Measurements from ENCODE around the gene KCNJ9.

The KCNJ9 gene

DNA sequence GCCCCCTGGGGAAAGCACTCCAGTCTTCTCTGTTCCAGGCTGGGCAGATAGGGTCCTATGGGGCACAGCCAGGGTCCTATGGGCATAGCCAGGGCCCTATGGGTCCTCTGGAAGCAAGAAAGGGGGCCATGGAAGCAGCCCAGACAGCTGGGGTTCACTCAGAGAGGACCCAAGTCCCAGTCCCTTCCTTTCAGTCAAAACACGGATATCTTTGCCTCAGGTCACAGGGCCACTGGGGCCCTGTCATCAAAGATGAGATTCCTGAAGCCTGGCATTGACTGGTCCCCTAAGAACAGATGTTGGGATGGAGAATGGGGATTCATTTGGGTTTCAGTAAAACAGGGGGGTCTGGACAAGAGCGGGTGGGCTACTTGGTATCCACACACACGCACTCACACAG, 8.5 kb downstream of the KCNJ9 start:
- no peak for DNase-seq (ENCODE audit: low read depth)

DNA sequence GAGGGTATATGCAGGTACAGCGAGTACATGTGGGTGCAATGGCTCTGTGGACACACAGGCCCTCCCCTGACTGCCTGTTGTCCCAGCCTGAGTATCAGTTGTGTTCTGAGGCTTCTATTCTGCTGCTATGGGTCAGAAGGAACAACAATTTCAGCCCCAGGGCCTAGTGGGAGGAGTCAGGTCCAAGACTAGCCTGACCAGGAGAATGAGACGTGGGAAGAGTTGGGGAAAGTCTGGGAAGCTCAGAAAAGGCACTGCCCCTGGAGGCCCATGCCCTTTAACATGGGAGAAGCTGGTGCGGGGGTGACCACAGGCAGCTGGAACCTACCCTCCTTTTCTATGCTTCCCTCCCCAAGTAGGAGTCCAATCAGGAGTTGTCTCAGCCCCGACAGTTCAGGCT, 9.4 kb downstream of the KCNJ9 start:
- DNase-seq (ENCODE audit: low read depth) = no peak

DNA sequence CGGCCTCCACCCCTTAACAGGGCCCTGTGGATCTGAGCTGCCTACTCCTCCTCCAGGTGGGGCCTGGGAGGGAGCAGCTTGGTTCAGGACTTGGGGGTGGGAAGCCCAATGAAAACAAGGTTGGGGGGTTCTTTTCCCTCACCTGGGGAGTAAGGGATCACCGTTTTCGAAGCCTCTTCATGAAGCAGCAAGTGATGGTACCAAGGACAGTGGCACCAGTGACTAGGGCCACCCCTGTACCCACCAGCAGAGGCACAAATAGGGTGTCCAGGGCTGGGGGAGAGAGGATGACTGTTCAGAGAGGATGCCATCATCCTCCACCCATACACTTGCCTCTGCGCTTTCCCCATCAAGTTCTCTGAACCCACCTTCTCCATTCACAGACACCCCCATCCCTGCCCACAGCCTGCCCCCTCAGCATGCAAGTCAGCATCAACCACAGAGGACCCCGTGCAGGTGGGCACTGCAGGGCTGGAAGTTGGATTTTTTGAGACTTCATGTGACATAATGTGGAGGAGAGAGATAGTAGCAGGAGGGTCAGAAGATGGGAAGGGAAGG, 10.4 kb downstream of the KCNJ9 start:
- DNase-seq (ENCODE audit: low read depth) = no peak

DNA sequence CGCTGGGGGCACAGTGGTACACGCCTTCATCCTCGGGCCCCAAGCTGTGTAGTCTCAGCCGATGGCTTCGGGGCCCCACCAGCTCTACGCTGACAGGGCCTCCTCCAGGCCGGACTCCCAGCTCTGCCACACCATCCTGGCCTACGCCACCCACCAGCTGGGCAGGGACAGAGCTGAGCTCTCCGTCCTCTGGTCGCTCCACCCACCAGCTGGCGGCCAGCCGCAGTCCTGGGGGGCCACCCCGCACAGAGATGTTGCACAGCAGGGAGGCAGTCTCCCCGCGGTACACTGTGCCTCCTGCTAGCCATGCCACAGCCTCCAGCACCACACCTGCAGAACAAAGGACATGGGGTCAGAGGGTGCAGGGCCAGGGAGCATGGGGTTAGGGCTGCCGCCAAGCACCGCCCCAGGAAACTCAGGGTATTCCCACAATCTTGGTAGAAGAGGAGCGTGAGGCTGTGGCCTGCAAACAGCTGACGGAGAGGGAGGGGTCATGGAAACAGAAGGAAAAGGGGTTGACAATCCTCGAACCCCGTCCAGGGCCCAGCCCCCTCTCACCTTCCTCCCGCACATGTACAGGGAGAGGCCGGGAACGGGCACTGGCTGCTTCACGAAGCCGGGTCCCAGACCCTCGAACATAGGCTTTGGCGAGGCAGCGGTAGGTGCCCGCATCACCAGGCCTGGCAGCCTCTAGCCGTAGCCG, 11.2 kb downstream of the KCNJ9 start:
- no peak for DNase-seq (ENCODE audit: low read depth)

DNA sequence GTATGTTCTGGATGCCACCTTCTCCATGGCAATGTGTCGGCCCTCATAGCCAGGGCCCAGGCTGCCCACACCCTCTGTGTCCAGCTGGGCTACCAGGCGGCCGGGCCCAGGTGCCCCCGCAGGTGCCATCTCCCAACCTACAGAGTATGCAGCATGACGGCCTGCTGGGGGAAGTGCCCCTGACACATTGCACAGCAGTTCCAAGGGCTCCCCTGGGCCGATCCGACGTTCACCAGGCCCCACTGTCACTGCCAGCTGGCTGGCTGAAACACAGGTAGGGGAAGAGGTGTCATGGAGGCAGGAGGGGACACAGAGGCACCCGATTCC, 11.7 kb downstream of the KCNJ9 start:
- no peak for DNase-seq (ENCODE audit: low read depth)

DNA sequence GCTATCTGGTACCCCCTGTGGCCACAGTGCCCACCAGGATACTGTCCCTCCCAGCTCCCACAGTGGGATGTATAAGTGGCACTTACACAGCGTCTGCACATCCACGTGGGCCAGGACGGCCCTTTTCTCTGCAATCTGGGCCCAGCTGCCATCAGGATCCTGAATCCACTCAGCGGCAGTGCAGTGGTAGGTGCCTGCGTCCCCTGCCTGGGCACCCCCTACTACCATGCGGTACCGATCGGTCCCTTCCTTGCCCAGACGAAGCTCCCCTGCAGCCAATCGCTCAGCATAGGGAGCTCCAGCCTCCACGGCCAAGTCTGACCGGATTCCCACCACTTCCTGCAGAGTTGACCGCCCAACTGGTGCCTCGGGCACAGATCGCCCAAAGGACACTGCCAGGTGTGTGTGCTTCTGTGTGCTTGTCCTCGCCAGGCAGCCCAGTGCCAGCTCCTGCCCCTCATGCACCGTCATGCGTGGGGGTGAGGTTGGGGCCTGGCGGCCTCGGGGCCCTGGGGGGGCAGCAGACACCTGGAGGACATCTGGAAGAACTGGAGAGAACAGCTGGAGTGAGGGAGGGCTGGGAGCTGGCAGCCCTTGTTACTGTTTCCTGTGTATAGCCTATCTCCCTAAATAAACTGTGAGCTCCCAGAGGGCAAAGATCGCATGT, 12.4 kb downstream of the KCNJ9 start:
- no peak for DNase-seq (ENCODE audit: low read depth)

DNA sequence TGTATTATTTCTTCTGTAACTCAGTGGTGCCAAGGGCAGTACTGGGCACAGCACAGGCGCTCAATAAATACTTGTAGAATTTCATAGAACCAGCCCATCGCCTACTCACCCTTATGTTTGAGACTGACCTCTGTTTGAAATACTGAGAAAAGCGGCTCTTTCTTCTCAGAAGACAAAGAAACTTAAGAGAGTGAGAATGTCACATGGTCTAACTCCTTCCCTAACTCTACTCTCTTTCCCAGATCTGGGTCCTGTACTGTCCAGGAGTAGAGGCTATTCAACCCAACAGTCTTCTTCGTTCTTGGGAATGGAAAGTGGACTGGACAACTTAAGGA, 12.9 kb downstream of the KCNJ9 start:
- no peak for DNase-seq (ENCODE audit: low read depth)

DNA sequence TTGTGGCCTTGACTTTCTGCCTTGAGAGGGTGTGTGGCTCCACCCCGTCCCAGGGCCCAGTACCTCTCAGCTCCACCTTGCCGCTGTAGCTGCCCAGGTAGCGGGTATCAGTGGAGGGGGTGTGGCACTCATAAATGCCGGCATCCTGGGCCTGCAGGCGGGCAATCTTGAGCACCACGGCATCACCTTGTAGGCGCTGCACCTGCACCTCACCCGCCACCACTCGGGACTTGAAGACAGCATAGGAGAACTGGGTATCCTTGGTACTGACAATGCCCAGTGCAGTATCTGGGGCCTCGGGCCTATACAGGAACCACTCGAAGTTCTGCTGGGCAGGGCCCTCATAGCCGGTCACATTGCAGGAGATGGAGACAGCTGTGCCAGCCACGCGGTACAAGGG, 13.5 kb downstream of the KCNJ9 start:
- DNase-seq (ENCODE audit: low read depth) = no peak

DNA sequence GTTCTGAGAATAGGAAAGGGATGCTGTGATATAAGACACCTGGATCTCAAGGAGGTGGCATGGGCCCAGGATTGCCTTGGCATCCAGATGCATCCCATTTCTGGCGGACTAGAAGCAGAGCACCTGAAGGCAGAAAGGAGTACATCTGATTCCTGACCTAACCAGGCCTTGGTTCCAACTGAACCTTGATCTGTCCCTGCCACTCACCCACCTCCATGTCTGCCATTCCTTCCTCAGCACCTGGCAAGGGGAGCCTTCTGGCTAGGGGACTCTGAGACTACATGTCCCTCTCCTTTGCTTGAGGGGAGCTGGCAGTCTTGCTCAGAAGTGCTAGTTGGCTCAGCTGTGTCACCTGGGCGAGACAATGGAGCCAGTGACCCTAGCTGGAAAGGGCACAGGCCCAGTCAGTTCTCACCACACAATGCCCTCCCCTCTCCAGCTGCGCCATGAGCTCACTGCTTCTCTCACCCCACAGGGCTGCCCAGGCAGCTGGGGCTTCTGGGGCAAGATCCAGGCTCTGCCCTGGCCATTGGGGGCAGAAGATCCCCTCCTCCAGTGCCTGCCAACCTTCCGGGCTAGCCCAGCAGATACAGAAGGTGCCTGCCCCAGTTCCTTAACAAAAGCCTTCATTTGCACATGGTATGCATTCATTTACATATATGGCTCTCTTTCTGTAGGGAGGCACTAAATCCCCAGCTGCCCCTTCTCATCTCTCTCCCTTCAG, 14.2 kb downstream of the KCNJ9 start:
- DNase-seq (ENCODE audit: low read depth) = no peak

DNA sequence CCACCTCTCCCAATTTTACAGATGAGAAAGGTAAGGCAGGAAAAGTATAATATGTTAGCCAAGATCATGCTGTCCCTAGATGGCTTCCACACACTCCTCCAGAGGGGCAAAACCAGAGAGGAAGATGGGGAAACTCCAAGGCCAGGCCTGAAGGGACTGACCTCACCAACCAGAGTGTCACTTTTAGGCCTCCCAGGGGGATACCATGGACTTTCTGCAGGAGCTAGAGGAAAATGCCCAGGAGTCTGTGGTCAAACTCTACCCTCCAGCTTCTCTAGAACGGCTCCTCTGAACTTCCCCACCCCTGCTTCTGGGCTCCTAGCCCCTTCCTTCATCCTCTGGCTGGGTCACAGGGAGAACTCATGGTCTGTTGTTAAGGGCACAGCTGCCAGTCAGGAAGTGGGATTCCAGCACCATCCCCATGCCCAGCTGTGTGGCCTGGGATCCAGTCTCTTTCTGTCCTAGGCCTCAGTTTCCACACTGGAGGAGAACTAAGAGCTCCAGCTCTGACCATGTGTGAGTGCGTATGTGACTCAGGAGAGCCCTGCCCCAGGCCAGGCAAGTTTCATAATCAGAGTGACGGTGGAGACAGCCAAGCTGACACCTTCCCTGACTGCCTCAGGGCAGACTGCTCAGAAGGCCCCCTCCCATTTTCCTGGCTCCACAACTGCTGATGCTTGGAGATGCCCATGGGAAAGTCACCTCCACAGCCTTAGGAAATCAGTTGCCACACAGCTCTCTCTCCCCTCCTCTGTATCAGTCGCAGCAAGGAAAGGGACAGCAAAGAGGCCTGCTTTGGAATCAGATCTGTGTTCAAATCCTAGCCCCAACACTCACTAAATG, 15.2 kb downstream of the KCNJ9 start:
- DNase-seq (ENCODE audit: low read depth) = no peak

DNA sequence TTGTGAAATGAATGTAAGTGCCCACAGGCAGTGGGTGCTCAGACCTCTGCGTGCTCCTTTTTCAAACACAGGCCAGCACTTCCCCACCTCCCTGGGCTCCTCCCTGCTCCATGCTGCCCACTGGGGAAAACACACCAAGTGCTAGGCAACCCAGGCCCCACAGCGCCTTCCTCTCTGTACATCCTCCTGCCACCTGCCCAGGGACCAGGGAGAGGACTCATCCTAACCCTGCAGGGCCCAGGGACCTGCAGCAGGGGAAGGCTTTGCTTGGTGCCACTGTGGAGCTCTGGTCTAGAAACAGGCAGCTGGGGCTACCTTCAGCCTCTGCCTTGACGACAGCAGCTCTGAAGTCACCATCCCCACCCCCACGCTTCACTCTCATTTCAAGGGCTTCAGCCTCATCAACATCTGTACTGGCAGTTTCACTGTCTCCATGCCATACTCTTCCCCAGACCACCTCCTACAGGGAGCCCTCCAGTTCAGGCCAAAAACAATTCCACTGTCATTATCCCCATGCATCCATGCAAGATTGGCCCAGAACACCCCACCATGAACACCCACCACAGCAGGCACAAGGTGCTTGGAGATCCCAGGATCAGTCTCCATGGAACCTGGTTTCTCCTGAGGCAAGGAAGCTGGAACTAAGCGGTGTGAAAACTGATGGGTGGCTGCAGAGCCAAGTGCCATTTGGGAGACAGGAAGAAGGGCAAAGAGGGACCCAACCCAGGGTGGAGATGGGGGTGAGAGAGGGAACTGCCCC, 16.0 kb downstream of the KCNJ9 start:
- DNase-seq (ENCODE audit: low read depth) = no peak

DNA sequence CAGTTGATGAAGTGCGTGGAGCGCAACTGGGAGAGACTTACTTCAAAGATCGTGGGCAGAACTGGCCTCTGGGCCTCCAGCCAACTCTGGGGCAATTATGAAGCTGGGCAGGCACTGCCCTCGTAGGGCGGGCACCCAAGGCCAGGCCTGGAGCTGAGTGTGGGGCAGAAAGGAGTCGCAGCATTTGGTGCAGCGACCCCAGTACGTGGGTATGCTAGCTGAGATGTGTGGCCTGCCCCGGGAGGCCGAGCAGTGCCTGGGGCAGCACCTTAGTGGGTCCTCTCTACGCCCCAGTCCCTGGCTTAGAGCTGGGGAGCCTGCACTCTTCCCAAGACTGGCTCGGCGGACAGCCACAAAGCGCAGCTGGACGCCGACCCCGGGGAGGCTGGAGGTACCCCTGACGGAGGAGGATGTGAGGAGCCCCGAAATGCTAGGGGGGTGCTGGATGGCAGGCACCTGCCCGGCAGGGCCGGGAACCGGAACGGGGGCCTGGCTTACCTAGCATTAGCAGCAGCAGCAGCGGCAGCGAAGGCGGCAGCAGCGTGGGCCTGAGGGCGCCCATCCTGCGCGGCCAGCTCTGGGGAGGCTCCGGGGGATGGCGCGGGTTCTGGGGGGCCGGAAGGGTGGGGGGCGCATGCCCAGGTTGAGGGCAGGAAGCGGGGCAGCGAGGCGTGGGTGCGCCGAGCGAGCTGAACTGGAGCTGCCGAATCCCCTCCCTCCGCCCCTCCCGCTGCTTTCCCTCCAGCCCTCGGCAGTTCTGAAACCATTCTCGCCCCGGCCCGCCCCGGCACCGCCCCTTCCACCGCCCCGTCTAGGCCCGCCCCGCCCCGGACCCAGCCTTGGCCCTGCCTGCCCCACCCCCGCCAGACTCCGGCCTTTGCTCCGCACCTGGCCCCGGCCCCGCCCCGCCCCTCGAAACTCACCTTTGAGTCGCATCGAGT, 16.8 kb downstream of the KCNJ9 start, which contains the start of gene IGSF8:
IGSF8 (minus strand) TSS at position 709 of the 941 bp plus-strand sequence; CDS start at position 562, 147 bp downstream.
- DNase-seq (ENCODE audit: low read depth) = peak; percentile 88

DNA sequence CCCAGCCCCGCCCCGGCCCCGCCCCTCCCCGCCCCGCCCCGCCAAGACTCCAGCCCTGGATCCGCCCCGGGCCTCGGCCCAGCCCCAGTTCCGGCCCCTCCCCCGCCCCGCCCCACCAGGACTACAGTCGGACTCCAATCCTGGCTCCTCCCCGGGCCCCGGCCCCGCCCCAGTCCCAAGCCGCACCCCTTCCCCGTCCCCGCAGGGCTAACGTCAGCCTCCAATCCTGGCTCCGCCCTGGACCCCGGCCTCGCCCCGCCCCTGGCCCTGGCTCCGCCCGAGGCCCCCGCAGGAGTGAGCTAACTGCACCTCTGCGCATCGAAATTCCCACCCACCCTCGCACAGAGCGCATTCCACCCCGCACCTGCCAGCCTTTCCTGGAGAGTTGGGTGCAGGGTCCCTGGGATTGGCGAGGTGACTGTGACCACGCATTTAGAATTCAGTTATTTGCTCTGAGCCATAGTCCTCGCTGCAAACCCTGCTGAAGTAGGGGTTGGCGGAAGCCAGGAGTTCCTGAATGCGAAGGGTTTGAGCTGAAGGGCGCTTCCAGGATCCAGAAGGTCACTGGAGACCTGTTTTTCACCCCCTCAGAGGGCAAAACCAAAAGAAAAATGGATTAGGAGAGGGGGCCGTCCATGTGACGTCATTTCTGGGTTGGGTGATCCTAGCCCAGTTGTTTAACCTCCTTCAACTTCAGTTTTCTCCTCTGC, 17.7 kb downstream of the KCNJ9 start:
- DNase-seq (ENCODE audit: low read depth) = peak; percentile 98

DNA sequence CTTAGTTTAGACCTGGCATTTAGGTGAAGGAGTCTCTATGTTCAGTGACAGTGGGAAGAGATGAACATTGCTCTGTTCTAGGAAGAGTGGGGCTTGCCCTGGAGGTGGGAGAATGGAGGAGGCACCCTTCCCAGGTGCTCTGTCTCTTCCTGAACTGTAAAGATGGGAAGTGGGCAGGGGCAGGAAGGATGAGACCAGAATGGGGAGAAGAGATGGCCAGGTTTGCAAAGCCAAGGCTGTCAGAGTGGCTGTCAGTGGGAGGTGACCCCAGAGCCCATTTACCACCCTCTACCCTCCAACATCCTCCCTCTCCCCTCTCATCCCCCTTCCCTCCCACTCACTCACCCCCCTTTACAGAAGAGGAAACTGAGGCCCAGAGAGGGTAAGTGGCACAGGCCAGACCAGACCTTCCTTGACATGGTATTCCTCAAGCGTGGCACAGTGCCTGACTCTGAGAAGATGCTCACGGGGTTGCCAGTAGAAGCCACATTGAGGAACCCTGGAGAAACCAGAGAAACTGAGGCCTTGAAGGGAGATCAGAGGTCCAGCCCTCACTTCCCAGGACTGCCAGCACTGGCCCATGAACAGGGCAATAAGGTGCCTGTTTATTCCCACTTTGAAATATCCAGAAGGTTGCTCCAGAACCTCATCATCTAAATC, 18.5 kb downstream of the KCNJ9 start:
- no peak for DNase-seq (ENCODE audit: low read depth)

DNA sequence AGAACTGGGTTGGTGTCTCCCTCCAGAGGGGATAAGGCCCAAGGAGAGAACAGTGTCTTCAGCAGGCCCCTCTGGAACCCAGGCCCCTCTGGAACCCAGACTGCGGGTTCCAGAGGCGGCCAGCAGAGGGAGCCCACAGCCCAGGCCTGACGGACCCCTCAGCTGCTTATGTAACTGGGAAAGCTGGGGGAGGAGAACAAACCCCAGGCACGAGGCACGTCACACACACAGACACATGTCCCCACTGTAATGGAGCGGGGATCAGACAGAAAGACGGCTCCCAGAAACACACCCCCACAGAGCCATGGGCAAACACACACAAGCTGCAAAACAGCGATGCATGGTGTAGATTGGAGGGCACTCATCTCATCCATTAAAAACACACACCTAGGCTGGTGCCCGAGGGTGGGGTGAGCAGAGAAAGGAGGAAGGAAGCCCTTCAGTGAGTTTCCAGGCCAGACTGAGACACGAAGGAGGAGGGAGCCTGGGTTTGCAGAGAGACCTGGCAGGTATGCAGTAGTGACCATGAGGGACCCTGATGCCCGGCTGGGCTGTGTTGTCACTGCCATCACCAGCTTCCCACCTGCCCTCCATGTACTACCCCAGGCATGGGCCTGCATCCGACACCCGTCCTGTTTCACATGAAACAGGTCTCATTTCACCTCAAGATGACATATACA, 19.8 kb downstream of the KCNJ9 start:
- DNase-seq (ENCODE audit: low read depth) = peak; percentile 52

DNA sequence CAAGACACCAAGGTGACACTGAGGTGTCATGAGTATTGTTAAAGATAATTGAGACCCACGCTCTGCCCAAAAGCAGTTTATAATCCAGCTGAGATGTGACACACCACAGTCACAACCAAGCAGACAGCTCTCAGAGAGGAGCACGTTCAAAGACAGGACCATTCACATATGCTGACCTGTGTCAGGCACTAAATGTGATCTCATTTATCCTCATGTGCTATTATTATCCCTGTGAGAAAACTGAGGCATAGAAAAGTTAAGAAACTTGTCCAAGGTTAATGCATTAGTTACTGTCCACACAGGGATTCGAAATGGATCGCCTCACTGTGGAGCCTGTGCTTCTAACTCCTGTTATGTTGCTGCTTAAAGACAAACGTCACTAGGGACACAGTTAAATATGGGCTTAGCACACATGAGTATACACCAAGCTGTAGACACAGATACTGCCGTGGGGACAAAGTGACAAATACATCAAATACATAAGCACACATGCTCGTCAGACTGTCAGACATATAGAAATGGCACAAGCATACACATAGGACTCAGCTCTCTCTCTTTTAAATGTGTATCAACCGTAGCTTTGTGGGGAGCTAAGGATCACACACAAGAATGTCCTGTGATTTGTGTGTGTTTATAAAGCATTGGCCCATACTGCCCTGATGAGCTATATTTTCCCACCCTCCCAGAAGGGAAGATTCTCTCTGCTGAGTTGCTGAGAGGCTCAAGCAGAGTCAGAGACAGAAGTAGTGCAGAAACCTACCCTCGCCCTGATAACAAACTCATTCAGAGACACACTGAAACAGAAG, 20.6 kb downstream of the KCNJ9 start:
- no peak for DNase-seq (ENCODE audit: low read depth)

DNA sequence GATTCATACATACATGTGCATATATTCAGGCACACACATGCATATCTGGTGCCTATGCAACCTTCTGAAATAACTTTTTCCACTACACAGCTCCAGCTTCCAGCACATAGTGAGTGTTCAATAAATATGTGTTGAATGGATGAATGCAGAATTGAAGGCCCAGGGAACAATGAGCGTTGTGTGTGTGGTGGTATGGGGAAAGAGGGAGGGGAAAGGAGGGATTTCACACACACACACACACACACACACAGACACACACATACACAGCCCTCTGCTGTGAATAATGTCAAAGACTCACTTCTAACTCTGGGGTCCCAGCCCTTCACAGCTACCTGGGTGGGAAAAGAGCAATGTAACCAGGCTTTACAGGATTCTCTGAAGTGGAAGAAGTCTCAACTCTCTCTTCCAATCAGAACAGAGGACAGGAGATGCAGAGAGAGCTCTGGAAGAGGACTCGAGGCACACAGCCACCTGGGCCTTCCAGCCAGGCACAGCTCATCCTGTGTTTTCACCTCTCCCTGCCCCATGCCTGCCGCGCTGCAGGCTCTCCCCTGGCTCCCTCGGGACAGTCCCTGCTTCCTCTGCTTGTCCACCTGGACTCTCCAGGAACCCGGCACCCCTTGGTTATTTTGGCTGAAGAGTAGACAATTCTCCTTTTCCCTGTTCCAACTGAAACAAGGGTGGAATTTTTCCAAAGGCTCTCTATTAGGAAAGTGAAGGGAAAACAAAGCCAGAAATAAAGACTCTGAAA, 22.5 kb downstream of the KCNJ9 start:
- DNase-seq (ENCODE audit: low read depth) = no peak

Measured in activated T-helper 9 cell treated with anti-CD3 and anti-CD28 coated beads, Interleukin-2, amount 50 U/mL, for 16 hours (primary cell).